H1 (cell line): ENCODE data around the gene ACKR2. TPM values are rescaled to one million over a fixed set of nuclear protein-coding genes. Genes with fewer than 3 reads are reported as not detected.

Source experiments
- CTCF ChIA-PET: fragments of 300-600 bp; sonication (Branson Sonifier 250); formaldehyde crosslinking; loops from one replicate; lab custom pipeline; 2021; ENCODE audit not compliant: partially characterized antibody; lab: Charles Lee
- POLR2A ChIA-PET: fragments of 300-600 bp; sonication (Branson Sonifier 250); formaldehyde crosslinking; loops from one replicate; lab custom pipeline; 2021; ENCODE audit warnings: inconsistent platforms; ENCODE audit not compliant: partially characterized antibody; lab: Charles Lee
- DNase-seq, 2 experiments: peaks; one replicate each; pipeline versions ENCODE4 v3.0.0 to v3.0.0-alpha.2; 2010 to 2022; ENCODE audit warnings: low spot score in 2 of 2, low read depth in 1 of 2, mixed read lengths in 1 of 2
- FAIRE-seq: peaks from 2 replicates; lab custom pipeline; 2011; peaks lifted over from hg19 to GRCh38; lab: Jason Lieb, UNC
- H2AFZ ChIP-seq: 2 replicates; pipeline ENCODE4 v1.8.1; 2012; ENCODE audit warnings: low read length, inconsistent platforms
- H2AK5ac ChIP-seq: 2 replicates; pipeline ENCODE4 v1.6.1; 2013; ENCODE audit warnings: low read depth, low read length
- H2BK120ac ChIP-seq: replicated peaks from 2 replicates; pipeline ENCODE3; 2013; ENCODE audit warnings: low read depth, low read length, inconsistent platforms
- H2BK12ac ChIP-seq: 2 replicates; pipeline ENCODE4 v1.6.1; 2013; ENCODE audit warnings: low read depth, low read length
- H2BK15ac ChIP-seq: 2 replicates; pipeline ENCODE4 v1.6.1; 2013; ENCODE audit warnings: low read length
- H2BK20ac ChIP-seq: 2 replicates; pipeline ENCODE4 v1.6.1; 2013; ENCODE audit warnings: low read length
- H2BK5ac ChIP-seq: 2 replicates; pipeline ENCODE4 v1.6.1; 2013; ENCODE audit warnings: low read depth, low read length
- H3K14ac ChIP-seq: 2 replicates; pipeline ENCODE4 v1.6.1; 2013; ENCODE audit warnings: inconsistent platforms; ENCODE audit not compliant: insufficient read length
- H3K18ac ChIP-seq: 2 replicates; pipeline ENCODE4 v1.6.1; 2013; ENCODE audit warnings: low read length; ENCODE audit errors: extremely low read depth
- H3K23ac ChIP-seq: 2 replicates; pipeline ENCODE4 v1.6.1; 2013; ENCODE audit warnings: inconsistent platforms; ENCODE audit not compliant: insufficient read length
- H3K23me2 ChIP-seq: 2 replicates; pipeline ENCODE4 v1.6.1; 2013; ENCODE audit warnings: low read depth, low read length
- H3K27ac ChIP-seq: 2 replicates; pipeline ENCODE4 v1.6.1; 2011; ENCODE audit warnings: low read depth, low read length, inconsistent platforms
- H3K27me3 ChIP-seq, 4 experiments: replicated peaks in 1 of 4; 1 replicate in 1 of 4; 2 replicates in 3 of 4; pipeline versions ENCODE4 v1.6.1 to v1.8.1; 2011 to 2013; ENCODE audit warnings: low read length in 3 of 4, mild to moderate bottlenecking in 3 of 4, inconsistent platforms in 2 of 4, mixed read lengths in 2 of 4, moderate library complexity in 1 of 4; ENCODE audit not compliant: control insufficient read depth in 3 of 4, insufficient read depth in 3 of 4; ENCODE audit errors: extremely low read depth in 1 of 4
- H3K36me3 ChIP-seq, 4 experiments: 2 replicates each; pipeline versions ENCODE4 v1.6.1 to v1.8.1; 2011 to 2013; ENCODE audit warnings: mild to moderate bottlenecking in 4 of 4, low read length in 3 of 4, moderate library complexity in 2 of 4, control low read depth in 1 of 4, inconsistent platforms in 1 of 4; ENCODE audit not compliant: insufficient read depth in 4 of 4, control insufficient read depth in 2 of 4
- H3K4ac ChIP-seq: replicated peaks from 2 replicates; pipeline ENCODE3; 2013; ENCODE audit warnings: low read length, low read depth, mixed read lengths, inconsistent platforms; ENCODE audit not compliant: insufficient read length
- H3K4me1 ChIP-seq, 4 experiments: replicated peaks in 1 of 4; 1 replicate in 1 of 4; 2 replicates in 3 of 4; pipeline versions ENCODE4 v1.6.1 to v1.8.1; 2011 to 2013; ENCODE audit warnings: low read length in 3 of 4, inconsistent platforms in 2 of 4, mixed read lengths in 1 of 4; ENCODE audit not compliant: insufficient read depth in 4 of 4, control insufficient read depth in 3 of 4
- H3K4me2 ChIP-seq, 2 experiments: 2 replicates each; pipeline versions ENCODE4 v1.6.1 to v1.8.1; 2011 to 2013; ENCODE audit warnings: low read depth in 2 of 2, low read length in 2 of 2, control low read depth in 1 of 2, inconsistent platforms in 1 of 2, mild to moderate bottlenecking in 1 of 2; ENCODE audit not compliant: insufficient read depth in 1 of 2
- H3K4me3 ChIP-seq, 4 experiments: fragments of 200-600, 300-600 bp in 1 of 4; sonication (generic), shearing (Covaris generic), sonication (Bioruptor Twin) in 1 of 4; 2 replicates each; pipeline versions ENCODE4 v1.5.1 to v1.8.1; 2011 to 2016; ENCODE audit warnings: low read length in 4 of 4, low read depth in 3 of 4, control low read depth in 2 of 4, inconsistent platforms in 2 of 4, mild to moderate bottlenecking in 2 of 4, mixed read lengths in 1 of 4, moderate library complexity in 1 of 4; ENCODE audit not compliant: insufficient read depth in 2 of 4; ENCODE audit errors: extremely low read depth in 1 of 4
- H3K56ac ChIP-seq: replicated peaks from 2 replicates; pipeline ENCODE3; 2013; ENCODE audit warnings: low read depth, mild to moderate bottlenecking, mixed read lengths, low read length, inconsistent platforms; ENCODE audit not compliant: insufficient read length
- H3K79me1 ChIP-seq: 2 replicates; pipeline ENCODE4 v1.6.1; 2013; ENCODE audit warnings: low read depth, low read length, control low read depth
- H3K79me2 ChIP-seq, 2 experiments: 2 replicates each; pipeline versions ENCODE4 v1.6.1 to v1.8.1; 2012 to 2013; ENCODE audit warnings: low read length in 2 of 2, mild to moderate bottlenecking in 2 of 2, inconsistent platforms in 1 of 2; ENCODE audit not compliant: insufficient read depth in 2 of 2, control insufficient read depth in 1 of 2
- H3K9ac ChIP-seq, 4 experiments: replicated peaks in 1 of 4; 1 replicate in 1 of 4; 2 replicates in 3 of 4; pipeline versions ENCODE4 v1.6.1 to v1.8.1; 2011 to 2013; ENCODE audit warnings: low read depth in 3 of 4, low read length in 3 of 4, control low read depth in 2 of 4, mild to moderate bottlenecking in 2 of 4, moderate library complexity in 2 of 4, inconsistent platforms in 1 of 4; ENCODE audit errors: extremely low read depth in 1 of 4
- H3K9me3 ChIP-seq, 2 experiments: 2 replicates each; pipeline versions ENCODE4 v1.6.1 to v1.8.1; 2012 to 2013; ENCODE audit warnings: mild to moderate bottlenecking in 2 of 2, moderate library complexity in 2 of 2, control low read depth in 1 of 2, inconsistent platforms in 1 of 2, low read depth in 1 of 2, low read length in 1 of 2, mixed read lengths in 1 of 2; ENCODE audit not compliant: insufficient read depth in 2 of 2
- H4K20me1 ChIP-seq, 2 experiments: replicated peaks in 1 of 2; 2 replicates each; pipeline versions ENCODE3 to v1.8.1; 2011 to 2013; ENCODE audit warnings: inconsistent platforms in 2 of 2, low read length in 2 of 2, mild to moderate bottlenecking in 1 of 2; ENCODE audit not compliant: insufficient read depth in 2 of 2, control insufficient read depth in 1 of 2
- H4K5ac ChIP-seq: 2 replicates; pipeline ENCODE4 v1.6.1; 2013; ENCODE audit warnings: low read length, low read depth, mixed read lengths, inconsistent platforms; ENCODE audit not compliant: insufficient read length
- H4K8ac ChIP-seq: 2 replicates; pipeline ENCODE4 v1.8.0; 2013; ENCODE audit warnings: mild to moderate bottlenecking, moderate library complexity, low read length, inconsistent platforms; ENCODE audit not compliant: insufficient read depth; ENCODE audit errors: extremely low read depth
- H4K91ac ChIP-seq: replicated peaks from 2 replicates; pipeline ENCODE3; 2013; ENCODE audit warnings: low read length, mixed read lengths, inconsistent platforms; ENCODE audit not compliant: insufficient read length
- ASH2L ChIP-seq: fragments of 200-600, 300-600 bp; sonication (generic); IDR thresholded peaks from one replicate; pipeline ENCODE4 v1.7.1; 2017; ENCODE audit warnings: low read length
- ATF2 ChIP-seq: IDR thresholded peaks from 2 replicates; pipeline ENCODE4 v1.6.1; 2012; ENCODE audit warnings: low read length, inconsistent platforms
- CBX8 ChIP-seq: fragments of 300-800, 300-1000 bp; sonication (generic); IDR thresholded peaks from 2 replicates; pipeline ENCODE4 v1.7.1; 2016; ENCODE audit warnings: low read depth, low read length, borderline replicate concordance
- FOSL1 ChIP-seq: IDR thresholded peaks from 2 replicates; pipeline ENCODE4 v1.6.1; 2011; ENCODE audit warnings: mild to moderate bottlenecking, low read depth, low read length, moderate library complexity; ENCODE audit not compliant: insufficient read depth
- GTF2F1 ChIP-seq: IDR thresholded peaks from 2 replicates; pipeline ENCODE4 v1.6.1; 2012; ENCODE audit warnings: low read depth, low read length, improper control_type of control experiment, borderline replicate concordance
- KDM1A ChIP-seq: fragments of 200-600, 300-600 bp; sonication (generic); IDR thresholded peaks from 2 replicates; pipeline ENCODE4 v1.7.1; 2016; ENCODE audit warnings: mild to moderate bottlenecking, low read length, borderline replicate concordance
- KDM4A ChIP-seq: IDR thresholded peaks from one replicate; pipeline ENCODE4 v1.7.1; 2012; ENCODE audit warnings: low read depth, mild to moderate bottlenecking, moderate library complexity, low read length, inconsistent platforms; ENCODE audit not compliant: severe bottlenecking
- PHF8 ChIP-seq: fragments of 200-600 bp; sonication (generic); conservative IDR thresholded peaks from 2 replicates; pipeline ENCODE4 v1.7.1; 2012; ENCODE audit warnings: low read depth, mild to moderate bottlenecking, inconsistent platforms, low read length, moderate library complexity
- RBBP5 ChIP-seq: IDR thresholded peaks from 2 replicates; pipeline ENCODE4 v1.7.1; 2012; ENCODE audit warnings: low read depth, mild to moderate bottlenecking, inconsistent platforms, low read length, moderate library complexity, borderline replicate concordance
- SIX5 ChIP-seq: IDR thresholded peaks from 2 replicates; pipeline ENCODE4 v1.6.1; 2011; ENCODE audit warnings: mild to moderate bottlenecking, low read depth, low read length
- SP4 ChIP-seq: IDR thresholded peaks from 2 replicates; pipeline ENCODE4 v1.6.1; 2012; ENCODE audit warnings: low read length, inconsistent platforms
- TBP ChIP-seq: IDR thresholded peaks from 2 replicates; pipeline ENCODE4 v1.6.1; 2011; ENCODE audit warnings: low read depth, low read length, improper control_type of control experiment
- WGBS, 2 experiments: shearing (Covaris generic) in 1 of 2; methylation state at CpG; one replicate each; pipeline versions ENCODE4 v1.1.6 to v1.1.7; 2013 to 2015; ENCODE audit warnings: low lambda C conversion rate in 2 of 2, mixed read lengths in 2 of 2, inconsistent platforms in 1 of 2, low coverage in 1 of 2, missing lambda C conversion rate in 1 of 2; ENCODE audit not compliant: insufficient replicate concordance in 2 of 2, insufficient coverage in 1 of 2, insufficient read length in 1 of 2; ENCODE audit errors: extremely low coverage in 1 of 2, missing lambda C conversion rate in 1 of 2; 5-methylcytosine and 5-hydroxymethylcytosine counted together
- polyA plus RNA-seq, 7 experiments: library from polyadenylated mRNA; depleted of rRNA in 3 of 7; stranded (reverse) in 5 of 7; unstranded in 2 of 7; fragments of >200 nt in 5 of 7; fragments of 200-250 nt in 2 of 7; gene quantifications; 1 replicate in 5 of 7; 2 replicates in 1 of 7; 4 replicates in 1 of 7; pipeline versions ENCODE4 v1.2.1 to v1.2.3, GENCODE V29; 2011 to 2013; ENCODE audit warnings: missing spikeins in 2 of 7, mixed read lengths in 2 of 7
- total RNA-seq: library from RNA; stranded (reverse); fragmentation: NEBNext Ultra II Directional; extraction: Animal tissue kit (Norgen Biotek cat#: 25700); gene quantifications from 2 replicates; pipeline ENCODE4 v1.2.1, GENCODE V29; 2021
- TF ChIP-seq, protein P1 (sequence below): IDR thresholded peaks from 2 replicates; pipeline ENCODE4 v1.6.1; 2012; ENCODE audit warnings: inconsistent platforms

ACKR2 gene
- total and polyA plus RNA-seq, 2 of the 8 experiments (the other 6 are each of a cell fraction or from before 2014, with no cell fraction given), result 0.09 to 0.12 TPM

- Histone ChIP-seq H3K4me1 (no peaks in the 10 kb centered on the region), H3K23me2 (no peaks in the 10 kb centered on the region; the same call in 1 of the 2 replicates), H4K8ac (no peak overlapping the region), H2BK15ac (no peak overlapping the region), H3K18ac (no peak overlapping the region), H3K27ac (no peak overlapping the region), H2AK5ac (no peak overlapping the region), H2BK20ac (no peak overlapping the region), H3K79me2 (no peaks in the 10 kb centered on the region), H2AFZ (no peak overlapping the region), H4K5ac (no peak overlapping the region), H3K4me2 (no peak overlapping the region), H3K4me3 (no peak overlapping the region), H4K20me1 (no peaks in the 10 kb centered on the region), H2BK120ac (no peak overlapping the region), H3K27me3 (peaks cover 0 to 2% (median under 1%) of the 10 kb centered on the region in 4 experiments; a peak in 2 of 7 replicates), H3K9me3 (no peaks in the 10 kb centered on the region), H3K79me1 (no peaks in the 10 kb centered on the region), H3K9ac (no peak overlapping the region), H3K4ac (no peak overlapping the region), H2BK12ac (no peak overlapping the region), H2BK5ac (no peak overlapping the region), H3K14ac (no peak overlapping the region), H3K36me3 (no peaks in the 10 kb centered on the region), H4K91ac (no peak overlapping the region), H3K23ac (no peak overlapping the region), H3K56ac (no peak overlapping the region)
- CTCF ChIA-PET, result interaction anchor here (1.4 to 1.8 kb wide), 2 partner anchors 21 to 33 kb away, joined by 3 to 6 read pairs; no protein-coding TSS in a partner anchor
- 88% methylated on average over 1 of the region's 1 CpG; no CpG with 5 or more reads in 1 of the 2 experiments for WGBS, 2 experiments
- no peak for DNase-seq
- POLR2A ChIA-PET, result interaction anchor here (1.2 kb wide), 1 partner anchor 8 kb away, joined by 5 read pairs; no protein-coding TSS in a partner anchor
- FAIRE-seq, result no peak
- TF ChIP-seq SP4, result no peak
- TF ChIP-seq PHF8, result no peak
- TF ChIP-seq ATF2, result no peak
- no peak for TF ChIP-seq ASH2L
- no peak for TF ChIP-seq SIX5
- TF ChIP-seq, protein P1, sequence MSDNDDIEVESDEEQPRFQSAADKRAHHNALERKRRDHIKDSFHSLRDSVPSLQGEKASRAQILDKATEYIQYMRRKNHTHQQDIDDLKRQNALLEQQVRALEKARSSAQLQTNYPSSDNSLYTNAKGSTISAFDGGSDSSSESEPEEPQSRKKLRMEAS, result no peak
- no peak for TF ChIP-seq KDM1A
- no peak for TF ChIP-seq RBBP5
- TF ChIP-seq GTF2F1, result no peak
- TF ChIP-seq CBX8, result no peak
- TF ChIP-seq FOSL1, result no peak
- TF ChIP-seq KDM4A, result no peak
- TF ChIP-seq TBP, result no peak
These were observed 63.5 kb downstream of the ACKR2 start for GRCh38 chr3:42872718-42873117.
